ENCODE data around the gene POU3F2. TPM values are rescaled to one million over a fixed set of nuclear protein-coding genes. Genes with fewer than 3 reads are reported as not detected.
A peak's percentile ranks its signal among the peaks of the same experiment; 100 is the strongest.

The POU3F2 gene
- polyA plus RNA-seq, 1 of the 3 experiments (the other 2 are of a cell fraction), result 1.0 TPM

DNA sequence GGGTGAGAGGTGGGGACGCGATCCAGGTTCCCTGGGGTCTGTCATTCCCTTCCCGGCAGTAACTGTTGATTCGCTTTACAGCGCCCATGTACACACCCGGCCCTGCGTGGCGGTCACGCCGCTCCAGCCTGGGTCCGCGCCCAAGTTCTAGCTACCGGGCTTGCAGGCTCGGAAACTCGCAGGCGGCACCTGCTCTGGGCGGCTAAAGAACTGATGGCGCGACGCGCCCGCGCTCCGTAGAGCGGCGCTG, 1.4 kb upstream of the POU3F2 start (continued):
- TF ChIP-seq, protein P1, sequence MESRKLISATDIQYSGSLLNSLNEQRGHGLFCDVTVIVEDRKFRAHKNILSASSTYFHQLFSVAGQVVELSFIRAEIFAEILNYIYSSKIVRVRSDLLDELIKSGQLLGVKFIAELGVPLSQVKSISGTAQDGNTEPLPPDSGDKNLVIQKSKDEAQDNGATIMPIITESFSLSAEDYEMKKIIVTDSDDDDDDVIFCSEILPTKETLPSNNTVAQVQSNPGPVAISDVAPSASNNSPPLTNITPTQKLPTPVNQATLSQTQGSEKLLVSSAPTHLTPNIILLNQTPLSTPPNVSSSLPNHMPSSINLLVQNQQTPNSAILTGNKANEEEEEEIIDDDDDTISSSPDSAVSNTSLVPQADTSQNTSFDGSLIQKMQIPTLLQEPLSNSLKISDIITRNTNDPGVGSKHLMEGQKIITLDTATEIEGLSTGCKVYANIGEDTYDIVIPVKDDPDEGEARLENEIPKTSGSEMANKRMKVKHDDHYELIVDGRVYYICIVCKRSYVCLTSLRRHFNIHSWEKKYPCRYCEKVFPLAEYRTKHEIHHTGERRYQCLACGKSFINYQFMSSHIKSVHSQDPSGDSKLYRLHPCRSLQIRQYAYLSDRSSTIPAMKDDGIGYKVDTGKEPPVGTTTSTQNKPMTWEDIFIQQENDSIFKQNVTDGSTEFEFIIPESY (IDR thresholded peaks at IDR 0.05; ENCODE audit: borderline replicate concordance, low read depth), result no peak
- TF ChIP-seq, protein P2, sequence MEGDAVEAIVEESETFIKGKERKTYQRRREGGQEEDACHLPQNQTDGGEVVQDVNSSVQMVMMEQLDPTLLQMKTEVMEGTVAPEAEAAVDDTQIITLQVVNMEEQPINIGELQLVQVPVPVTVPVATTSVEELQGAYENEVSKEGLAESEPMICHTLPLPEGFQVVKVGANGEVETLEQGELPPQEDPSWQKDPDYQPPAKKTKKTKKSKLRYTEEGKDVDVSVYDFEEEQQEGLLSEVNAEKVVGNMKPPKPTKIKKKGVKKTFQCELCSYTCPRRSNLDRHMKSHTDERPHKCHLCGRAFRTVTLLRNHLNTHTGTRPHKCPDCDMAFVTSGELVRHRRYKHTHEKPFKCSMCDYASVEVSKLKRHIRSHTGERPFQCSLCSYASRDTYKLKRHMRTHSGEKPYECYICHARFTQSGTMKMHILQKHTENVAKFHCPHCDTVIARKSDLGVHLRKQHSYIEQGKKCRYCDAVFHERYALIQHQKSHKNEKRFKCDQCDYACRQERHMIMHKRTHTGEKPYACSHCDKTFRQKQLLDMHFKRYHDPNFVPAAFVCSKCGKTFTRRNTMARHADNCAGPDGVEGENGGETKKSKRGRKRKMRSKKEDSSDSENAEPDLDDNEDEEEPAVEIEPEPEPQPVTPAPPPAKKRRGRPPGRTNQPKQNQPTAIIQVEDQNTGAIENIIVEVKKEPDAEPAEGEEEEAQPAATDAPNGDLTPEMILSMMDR (IDR thresholded peaks at IDR 0.05), result peak; percentile 18; the same call in 1 of the 2 replicates
- TF ChIP-seq SMC3 (IDR thresholded peaks at IDR 0.05; ENCODE audit: low read depth, low read length) (no peak), TEAD4 (IDR thresholded peaks at IDR 0.05; ENCODE audit: borderline replicate concordance, insufficient read depth) (no peak)
- TF ChIP-seq, protein P3, sequence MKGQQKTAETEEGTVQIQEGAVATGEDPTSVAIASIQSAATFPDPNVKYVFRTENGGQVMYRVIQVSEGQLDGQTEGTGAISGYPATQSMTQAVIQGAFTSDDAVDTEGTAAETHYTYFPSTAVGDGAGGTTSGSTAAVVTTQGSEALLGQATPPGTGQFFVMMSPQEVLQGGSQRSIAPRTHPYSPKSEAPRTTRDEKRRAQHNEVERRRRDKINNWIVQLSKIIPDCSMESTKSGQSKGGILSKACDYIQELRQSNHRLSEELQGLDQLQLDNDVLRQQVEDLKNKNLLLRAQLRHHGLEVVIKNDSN (IDR thresholded peaks at IDR 0.05; ENCODE audit: borderline replicate concordance, low read depth), result no peak

DNA sequence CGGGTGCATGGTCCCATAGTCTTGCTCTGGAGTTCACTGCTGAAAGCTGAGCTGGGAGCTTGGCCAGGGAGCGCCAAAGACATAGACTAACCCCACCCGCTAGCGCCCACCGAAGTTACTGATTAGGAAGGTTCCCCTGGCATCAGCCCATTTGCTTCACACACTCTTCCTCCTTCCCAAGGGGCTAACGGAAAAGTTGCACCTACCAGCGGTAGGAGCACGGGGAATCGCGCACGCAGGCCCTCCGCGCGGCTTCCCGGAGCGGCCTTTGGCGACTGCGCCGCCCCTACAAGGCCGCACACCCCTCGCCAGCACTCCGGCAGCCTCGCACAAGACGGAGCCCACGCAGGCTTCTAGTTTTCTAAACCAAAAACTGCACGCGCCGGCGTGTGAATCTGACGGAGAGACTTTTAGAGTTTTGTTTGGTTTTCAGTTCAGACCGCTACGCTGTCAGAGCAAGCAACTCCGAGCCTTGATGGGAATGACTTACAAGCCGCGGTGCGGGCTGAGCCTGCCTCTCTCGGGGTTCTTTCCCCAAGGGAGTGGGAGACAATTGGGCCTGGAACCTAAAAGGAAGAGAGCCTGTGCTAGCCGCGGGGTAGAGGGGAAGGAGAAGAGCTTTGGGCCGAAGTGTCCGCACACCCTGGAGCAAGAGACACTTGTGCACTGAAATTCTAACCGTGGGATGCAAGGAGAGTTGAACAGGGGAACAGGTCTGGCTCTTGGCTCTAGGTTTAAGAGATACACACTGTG, 891 bp upstream of the POU3F2 start:
- 2% methylated on average over 23 of the region's 42 CpGs for WGBS (ENCODE audit: low lambda C conversion rate)
- H3K4me1 ChIP-seq (ENCODE audit: control insufficient read depth in 1 of 2, insufficient read depth in 2 of 2, low read depth in 1 of 2, low read length in 1 of 2), result peaks cover 0 to 37% of the 10 kb centered on the region in 2 experiments; a peak in 2 of 4 replicates
- CTCF ChIA-PET, result interaction anchor here (0.7 to 2.1 kb wide), 8 partner anchors 9 to 1132 kb away, joined by 3 to 6 read pairs (median 3); no protein-coding TSS in a partner anchor
- POLR2A ChIA-PET, result no interaction called here
- peak overlapping the region; percentile 50; the same call in 1 of the 2 replicates for H3K9ac ChIP-seq
- H3K4me2 ChIP-seq, result peak overlapping the region; percentile 91
- H3K27me3 ChIP-seq (ENCODE audit: insufficient read depth), result no peaks in the 10 kb centered on the region
- DNase-seq, result peak; percentile 80
- peak overlapping the region; percentile 60 to 69 for H3K4me3 ChIP-seq (ENCODE audit: low read depth in 2 of 2, low read length in 1 of 2)
- H3K9me2 ChIP-seq, result no peaks in the 10 kb centered on the region
- peaks cover 10% of the 10 kb centered on the region for H3K79me2 ChIP-seq (ENCODE audit: insufficient read depth)
- H3F3A ChIP-seq (replicated peaks; ENCODE audit: insufficient read depth), result peaks cover 23% of the 10 kb centered on the region
- peak overlapping the region; percentile 55 to 84 for H3K27ac ChIP-seq (ENCODE audit: low read depth in 2 of 2, low read length in 1 of 2)
- H3K36me3 ChIP-seq (replicated peaks in 1 of 2; ENCODE audit: control insufficient read depth in 1 of 2, insufficient read depth in 2 of 2, low read length in 1 of 2), result no peaks in the 10 kb centered on the region
- no peaks in the 10 kb centered on the region for H3K9me3 ChIP-seq
- peak overlapping the region; percentile 77 for H2AFZ ChIP-seq (ENCODE audit: low read depth)
- no peaks in the 10 kb centered on the region; the same call in 1 of the 2 replicates for H4K20me1 ChIP-seq (ENCODE audit: insufficient read depth)
- TF ChIP-seq RFX5 (IDR thresholded peaks at IDR 0.05; ENCODE audit: low read length), result no peak
- no peak for TF ChIP-seq MEF2A (IDR thresholded peaks at IDR 0.05; ENCODE audit: borderline replicate concordance, low read depth)
- TF ChIP-seq ELF1 (IDR thresholded peaks at IDR 0.05), result no peak
- no peak for TF ChIP-seq SIN3A (IDR thresholded peaks at IDR 0.05; ENCODE audit: borderline replicate concordance, low read depth, low read length)
- TF ChIP-seq, protein P4, sequence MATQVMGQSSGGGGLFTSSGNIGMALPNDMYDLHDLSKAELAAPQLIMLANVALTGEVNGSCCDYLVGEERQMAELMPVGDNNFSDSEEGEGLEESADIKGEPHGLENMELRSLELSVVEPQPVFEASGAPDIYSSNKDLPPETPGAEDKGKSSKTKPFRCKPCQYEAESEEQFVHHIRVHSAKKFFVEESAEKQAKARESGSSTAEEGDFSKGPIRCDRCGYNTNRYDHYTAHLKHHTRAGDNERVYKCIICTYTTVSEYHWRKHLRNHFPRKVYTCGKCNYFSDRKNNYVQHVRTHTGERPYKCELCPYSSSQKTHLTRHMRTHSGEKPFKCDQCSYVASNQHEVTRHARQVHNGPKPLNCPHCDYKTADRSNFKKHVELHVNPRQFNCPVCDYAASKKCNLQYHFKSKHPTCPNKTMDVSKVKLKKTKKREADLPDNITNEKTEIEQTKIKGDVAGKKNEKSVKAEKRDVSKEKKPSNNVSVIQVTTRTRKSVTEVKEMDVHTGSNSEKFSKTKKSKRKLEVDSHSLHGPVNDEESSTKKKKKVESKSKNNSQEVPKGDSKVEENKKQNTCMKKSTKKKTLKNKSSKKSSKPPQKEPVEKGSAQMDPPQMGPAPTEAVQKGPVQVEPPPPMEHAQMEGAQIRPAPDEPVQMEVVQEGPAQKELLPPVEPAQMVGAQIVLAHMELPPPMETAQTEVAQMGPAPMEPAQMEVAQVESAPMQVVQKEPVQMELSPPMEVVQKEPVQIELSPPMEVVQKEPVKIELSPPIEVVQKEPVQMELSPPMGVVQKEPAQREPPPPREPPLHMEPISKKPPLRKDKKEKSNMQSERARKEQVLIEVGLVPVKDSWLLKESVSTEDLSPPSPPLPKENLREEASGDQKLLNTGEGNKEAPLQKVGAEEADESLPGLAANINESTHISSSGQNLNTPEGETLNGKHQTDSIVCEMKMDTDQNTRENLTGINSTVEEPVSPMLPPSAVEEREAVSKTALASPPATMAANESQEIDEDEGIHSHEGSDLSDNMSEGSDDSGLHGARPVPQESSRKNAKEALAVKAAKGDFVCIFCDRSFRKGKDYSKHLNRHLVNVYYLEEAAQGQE (IDR thresholded peaks at IDR 0.05; ENCODE audit: low read depth, low read length), result no peak
- no peak for TF ChIP-seq GABPA (IDR thresholded peaks at IDR 0.05; ENCODE audit: low read depth)
